HCT116 (cell line): ENCODE measurements around the gene USP7. TPM values are rescaled to one million over a fixed set of nuclear protein-coding genes. Genes with fewer than 3 reads are reported as not detected.

Source experiments
- ATAC-seq: fragments of 200-7000 bp; cut with Tn5 transposase; 2 replicates; pipeline ENCODE4 v1.9.1; 2020; ENCODE audit warnings: mild to moderate bottlenecking, moderate library complexity
- BruUV-seq: library from RNA; stranded (reverse); fragments of 400-500 nt; replicated peaks from 2 replicates; lab custom pipeline; 2021; lab: Mats Ljungman, UMichigan
- CTCF ChIA-PET: fragments of 300-600 bp; sonication (Branson Sonifier 250); formaldehyde crosslinking; loops from one replicate; lab custom pipeline; 2021; ENCODE audit warnings: antibody characterized with exemption; lab: Charles Lee
- POLR2A ChIA-PET: fragments of 300-600, 350-600 bp; sonication (Branson Sonifier 250); formaldehyde crosslinking; loops from one replicate; lab custom pipeline; 2021; ENCODE audit warnings: antibody characterized with exemption; lab: Charles Lee
- RAD21 ChIA-PET, 2 experiments: fragments of 300-600 bp; sonication (Branson Sonifier 250); formaldehyde crosslinking; loops; one replicate each; lab custom pipeline; 2023; ENCODE audit warnings: low total read pairs in 2 of 2; ENCODE audit not compliant: uncharacterized antibody in 2 of 2, unreplicated experiment in 2 of 2, low non-redundant PET in 1 of 2; lab: Charles Lee
- DNase-seq: peaks from one replicate; pipeline ENCODE4 v3.0.0-alpha.2; 2010; ENCODE audit warnings: low read depth, low spot score
- H2AFZ ChIP-seq: fragments of 200-600 bp; shearing (Covaris generic), sonication (generic); 2 replicates; pipeline ENCODE4 v1.6.1; 2017; ENCODE audit warnings: low read depth, mixed run types, mixed read lengths, antibody characterized with exemption, low read length; ENCODE audit not compliant: poor library complexity, severe bottlenecking
- H3K27ac ChIP-seq: 2 replicates; pipeline ENCODE4 v1.5.1; 2012; ENCODE audit warnings: low read depth, low read length
- H3K27me3 ChIP-seq: fragments of 200-600 bp; sonication (generic); 2 replicates; pipeline ENCODE4 v1.6.1; 2016; ENCODE audit warnings: mixed run types, low read length, mixed read lengths; ENCODE audit not compliant: insufficient read depth
- H3K36me3 ChIP-seq, 2 experiments: fragments of 200-500 bp in 1 of 2; fragments of 200-600 bp in 1 of 2; sonication (Bioruptor generic) in 1 of 2; sonication (generic) in 1 of 2; 2 replicates each; pipeline versions ENCODE4 v1.5.1 to v1.6.1; 2014 to 2016; ENCODE audit warnings: low read length in 2 of 2, inconsistent platforms in 1 of 2, mixed read lengths in 1 of 2, mixed run types in 1 of 2; ENCODE audit not compliant: insufficient read depth in 2 of 2, control insufficient read depth in 1 of 2
- H3K4me1 ChIP-seq, 2 experiments: fragments of 200-600 bp in 1 of 2; sonication (generic) in 1 of 2; 2 replicates each; pipeline versions ENCODE4 v1.5.1 to v1.6.1; 2012 to 2017; ENCODE audit warnings: low read length in 2 of 2, inconsistent platforms in 1 of 2, mild to moderate bottlenecking in 1 of 2, mixed read lengths in 1 of 2, mixed run types in 1 of 2, moderate library complexity in 1 of 2; ENCODE audit not compliant: insufficient read depth in 2 of 2, control insufficient read depth in 1 of 2
- H3K4me2 ChIP-seq: fragments of 200-600 bp; sonication (generic); 2 replicates; pipeline ENCODE4 v1.6.1; 2017; ENCODE audit warnings: mixed run types, low read length, mixed read lengths
- H3K4me3 ChIP-seq, 2 experiments: fragments of 200-600 bp in 1 of 2; sonication (generic) in 1 of 2; replicated peaks in 1 of 2; 2 replicates each; pipeline ENCODE4 v1.5.1; 2011 to 2016; ENCODE audit warnings: low read length in 2 of 2, control low read depth in 1 of 2, low read depth in 1 of 2, mild to moderate bottlenecking in 1 of 2, mixed read lengths in 1 of 2, mixed run types in 1 of 2
- H3K79me2 ChIP-seq: fragments of 200-600 bp; sonication (generic); 2 replicates; pipeline ENCODE4 v1.6.1; 2017; ENCODE audit warnings: mild to moderate bottlenecking, mixed run types, low read length, moderate library complexity, mixed read lengths; ENCODE audit not compliant: insufficient read depth
- H3K9ac ChIP-seq: fragments of 200-600 bp; sonication (generic); 2 replicates; pipeline ENCODE4 v1.6.1; 2016; ENCODE audit warnings: low read length, mixed read lengths
- H3K9me2 ChIP-seq: fragments of 200-600 bp; sonication (generic), shearing (Covaris generic); 2 replicates; pipeline ENCODE4 v1.6.1; 2017; ENCODE audit warnings: mixed run types, mild to moderate bottlenecking, moderate library complexity; ENCODE audit not compliant: insufficient read depth
- H3K9me3 ChIP-seq, 2 experiments: fragments of 200-500 bp in 1 of 2; fragments of 200-600 bp in 1 of 2; sonication (Bioruptor generic) in 1 of 2; sonication (generic) in 1 of 2; 2 replicates each; pipeline ENCODE4 v1.6.1; 2014 to 2017; ENCODE audit warnings: low read length in 2 of 2, mixed read lengths in 2 of 2, inconsistent platforms in 1 of 2, low read depth in 1 of 2, mild to moderate bottlenecking in 1 of 2, mixed run types in 1 of 2, moderate library complexity in 1 of 2; ENCODE audit not compliant: control insufficient read depth in 1 of 2, insufficient read depth in 1 of 2
- H4K20me1 ChIP-seq: fragments of 200-600 bp; sonication (generic), shearing (Covaris generic); 2 replicates; pipeline ENCODE4 v1.6.1; 2017; ENCODE audit warnings: mixed run types, mild to moderate bottlenecking, moderate library complexity; ENCODE audit not compliant: insufficient read depth
- CEBPB ChIP-seq: IDR thresholded peaks from 2 replicates; pipeline ENCODE4 v1.6.1; 2012; ENCODE audit warnings: low read depth
- EZH2 ChIP-seq: fragments of 200-600 bp; sonication (generic); IDR thresholded peaks from 2 replicates; pipeline ENCODE4 v1.6.1; 2017; ENCODE audit warnings: antibody characterized with exemption, mixed run types
- EZH2phosphoT487 ChIP-seq: fragments of 200-600 bp; IDR thresholded peaks from 2 replicates; pipeline ENCODE4 v1.6.1; 2018; ENCODE audit warnings: antibody characterized with exemption, borderline replicate concordance
- FOSL1 ChIP-seq: IDR thresholded peaks from 2 replicates; pipeline ENCODE4 v1.6.1; 2012; ENCODE audit warnings: low read depth
- JUND ChIP-seq: IDR thresholded peaks from 2 replicates; pipeline ENCODE4 v1.6.1; 2012
- RAD21 ChIP-seq: IDR thresholded peaks from 2 replicates; pipeline ENCODE4 v1.6.1; 2012; ENCODE audit warnings: low read depth, mild to moderate bottlenecking
- SIN3A ChIP-seq: IDR thresholded peaks from 2 replicates; pipeline ENCODE4 v1.6.1; 2012; ENCODE audit warnings: low read depth
- SRF ChIP-seq: IDR thresholded peaks from 2 replicates; pipeline ENCODE4 v1.6.1; 2012; ENCODE audit warnings: low read depth
- ZFX ChIP-seq: fragments of 450-650 bp; IDR thresholded peaks from 2 replicates; pipeline ENCODE4 v1.6.1; 2017
- intact Hi-C: fragments of 100-400 bp; cut with micrococcal nuclease; formaldehyde crosslinking; loops from 2 replicates; pipeline ENCODE4 v1.10.0; 2022
- total RNA-seq: library from RNA; stranded (reverse); gene quantifications from one replicate; pipeline ENCODE4 v1.2.1, GENCODE V29; 2021; ENCODE audit not compliant: unreplicated experiment
- TF ChIP-seq, protein P1 (sequence below): IDR thresholded peaks from 2 replicates; pipeline ENCODE4 v1.6.1; 2011; ENCODE audit warnings: mild to moderate bottlenecking, low read length, moderate library complexity; ENCODE audit not compliant: insufficient replicate concordance; ENCODE audit errors: extremely low read depth
- TF ChIP-seq, protein P2 (sequence below): IDR thresholded peaks from 2 replicates; pipeline ENCODE4 v1.6.1; 2012; ENCODE audit warnings: low read depth
- TF ChIP-seq, protein P3 (sequence below): IDR thresholded peaks from 2 replicates; pipeline ENCODE4 v1.6.1; 2012
- TF ChIP-seq, protein P4 (sequence below), 3 experiments: fragments of 200-600 bp in 1 of 3; sonication (generic) in 1 of 3; IDR thresholded peaks in 2 of 3; conservative IDR thresholded peaks in 1 of 3; 2 replicates each; pipeline ENCODE4 v1.5.1; 2012 to 2017; ENCODE audit warnings: low read depth in 2 of 3, low read length in 2 of 3, antibody characterized with exemption in 1 of 3, borderline replicate concordance in 1 of 3, control low read depth in 1 of 3, mild to moderate bottlenecking in 1 of 3, mixed read lengths in 1 of 3, mixed run types in 1 of 3, moderate library complexity in 1 of 3; ENCODE audit not compliant: insufficient read depth in 1 of 3

Gene USP7
- total RNA-seq, 1 experiment from 2014 or later = 154 TPM

DNA sequence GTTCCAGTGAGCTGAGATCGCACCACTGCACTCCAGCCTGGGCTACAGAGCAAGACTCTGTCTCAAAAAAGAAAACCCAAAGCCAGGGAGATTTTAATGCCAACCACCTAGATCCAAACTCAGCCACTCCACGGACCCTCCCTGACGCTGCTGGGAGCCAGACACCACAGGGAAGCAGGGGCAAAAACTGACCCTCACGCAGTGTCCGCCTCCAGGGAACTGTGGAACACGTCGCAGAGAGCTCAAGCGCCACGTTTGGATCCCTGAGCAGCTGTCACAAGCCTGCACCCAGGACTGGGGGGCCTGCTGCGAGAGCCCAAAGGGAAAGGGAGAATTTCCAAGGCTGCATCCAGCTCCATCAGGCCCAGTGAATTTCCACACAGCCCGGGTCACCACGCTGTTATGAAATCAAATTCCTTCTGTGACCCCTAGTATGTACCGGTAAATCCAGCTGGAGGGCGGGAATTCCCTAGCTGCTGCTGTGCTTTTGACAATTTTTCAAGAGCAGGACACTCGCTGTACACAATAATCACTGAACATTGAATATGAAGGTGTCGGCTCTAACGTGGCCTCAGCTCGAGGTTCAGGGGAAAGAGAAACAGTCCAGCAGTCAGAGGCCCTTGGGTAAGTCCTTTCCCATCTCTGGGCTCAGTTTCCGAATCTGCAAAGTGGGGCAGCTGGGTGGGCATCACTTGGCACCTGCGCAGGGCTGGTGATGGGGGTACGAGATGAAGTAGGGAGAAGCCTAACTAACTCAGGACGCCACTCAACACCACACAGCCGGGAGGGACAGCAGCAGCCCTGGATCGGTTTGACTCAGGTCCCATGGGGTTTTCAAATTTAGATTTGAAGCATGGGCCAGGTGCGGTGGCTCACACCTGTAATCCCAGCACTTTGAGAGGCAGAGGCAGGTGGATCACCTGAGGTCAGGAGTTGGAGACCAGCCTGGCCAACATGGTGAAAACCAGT is 103.5 kb downstream of the USP7 start:
- Histone ChIP-seq H3K27ac (no peak overlapping the region; the same call in 1 of the 2 replicates), H2AFZ (no peak overlapping the region), H3K27me3 (no peaks in the 10 kb centered on the region), H3K9me3 (no peaks in the 10 kb centered on the region), H3K36me3 (peaks cover 13 to 20% of the 10 kb centered on the region in 2 experiments), H3K9ac (no peak overlapping the region), H3K79me2 (peaks cover 68% of the 10 kb centered on the region), H3K4me2 (no peak overlapping the region), H3K9me2 (no peaks in the 10 kb centered on the region), H3K4me1 (peaks cover 25 to 27% of the 10 kb centered on the region in 2 experiments), H4K20me1 (no peaks in the 10 kb centered on the region; the same call in 1 of the 2 replicates), H3K4me3 (no peak overlapping the region)
- ChIA-PET CTCF (interaction anchor here (0.7 kb wide), 1 partner anchor 20 kb away, joined by 4 read pairs; no protein-coding TSS in a partner anchor), RAD21 (no interaction called here), POLR2A (interaction anchor here (1.8 kb wide), 1 partner anchor 8 kb away, joined by 5 read pairs; the partner anchor contains the start of gene CARHSP1)
- TF ChIP-seq, protein P1, sequence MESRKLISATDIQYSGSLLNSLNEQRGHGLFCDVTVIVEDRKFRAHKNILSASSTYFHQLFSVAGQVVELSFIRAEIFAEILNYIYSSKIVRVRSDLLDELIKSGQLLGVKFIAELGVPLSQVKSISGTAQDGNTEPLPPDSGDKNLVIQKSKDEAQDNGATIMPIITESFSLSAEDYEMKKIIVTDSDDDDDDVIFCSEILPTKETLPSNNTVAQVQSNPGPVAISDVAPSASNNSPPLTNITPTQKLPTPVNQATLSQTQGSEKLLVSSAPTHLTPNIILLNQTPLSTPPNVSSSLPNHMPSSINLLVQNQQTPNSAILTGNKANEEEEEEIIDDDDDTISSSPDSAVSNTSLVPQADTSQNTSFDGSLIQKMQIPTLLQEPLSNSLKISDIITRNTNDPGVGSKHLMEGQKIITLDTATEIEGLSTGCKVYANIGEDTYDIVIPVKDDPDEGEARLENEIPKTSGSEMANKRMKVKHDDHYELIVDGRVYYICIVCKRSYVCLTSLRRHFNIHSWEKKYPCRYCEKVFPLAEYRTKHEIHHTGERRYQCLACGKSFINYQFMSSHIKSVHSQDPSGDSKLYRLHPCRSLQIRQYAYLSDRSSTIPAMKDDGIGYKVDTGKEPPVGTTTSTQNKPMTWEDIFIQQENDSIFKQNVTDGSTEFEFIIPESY = no peak
- TF ChIP-seq, protein P2, sequence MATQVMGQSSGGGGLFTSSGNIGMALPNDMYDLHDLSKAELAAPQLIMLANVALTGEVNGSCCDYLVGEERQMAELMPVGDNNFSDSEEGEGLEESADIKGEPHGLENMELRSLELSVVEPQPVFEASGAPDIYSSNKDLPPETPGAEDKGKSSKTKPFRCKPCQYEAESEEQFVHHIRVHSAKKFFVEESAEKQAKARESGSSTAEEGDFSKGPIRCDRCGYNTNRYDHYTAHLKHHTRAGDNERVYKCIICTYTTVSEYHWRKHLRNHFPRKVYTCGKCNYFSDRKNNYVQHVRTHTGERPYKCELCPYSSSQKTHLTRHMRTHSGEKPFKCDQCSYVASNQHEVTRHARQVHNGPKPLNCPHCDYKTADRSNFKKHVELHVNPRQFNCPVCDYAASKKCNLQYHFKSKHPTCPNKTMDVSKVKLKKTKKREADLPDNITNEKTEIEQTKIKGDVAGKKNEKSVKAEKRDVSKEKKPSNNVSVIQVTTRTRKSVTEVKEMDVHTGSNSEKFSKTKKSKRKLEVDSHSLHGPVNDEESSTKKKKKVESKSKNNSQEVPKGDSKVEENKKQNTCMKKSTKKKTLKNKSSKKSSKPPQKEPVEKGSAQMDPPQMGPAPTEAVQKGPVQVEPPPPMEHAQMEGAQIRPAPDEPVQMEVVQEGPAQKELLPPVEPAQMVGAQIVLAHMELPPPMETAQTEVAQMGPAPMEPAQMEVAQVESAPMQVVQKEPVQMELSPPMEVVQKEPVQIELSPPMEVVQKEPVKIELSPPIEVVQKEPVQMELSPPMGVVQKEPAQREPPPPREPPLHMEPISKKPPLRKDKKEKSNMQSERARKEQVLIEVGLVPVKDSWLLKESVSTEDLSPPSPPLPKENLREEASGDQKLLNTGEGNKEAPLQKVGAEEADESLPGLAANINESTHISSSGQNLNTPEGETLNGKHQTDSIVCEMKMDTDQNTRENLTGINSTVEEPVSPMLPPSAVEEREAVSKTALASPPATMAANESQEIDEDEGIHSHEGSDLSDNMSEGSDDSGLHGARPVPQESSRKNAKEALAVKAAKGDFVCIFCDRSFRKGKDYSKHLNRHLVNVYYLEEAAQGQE = no peak
- TF ChIP-seq, protein P3, sequence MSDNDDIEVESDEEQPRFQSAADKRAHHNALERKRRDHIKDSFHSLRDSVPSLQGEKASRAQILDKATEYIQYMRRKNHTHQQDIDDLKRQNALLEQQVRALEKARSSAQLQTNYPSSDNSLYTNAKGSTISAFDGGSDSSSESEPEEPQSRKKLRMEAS = no peak
- TF ChIP-seq SIN3A = no peak
- no peak for TF ChIP-seq FOSL1
- TF ChIP-seq JUND = no peak
- TF ChIP-seq ZFX = no peak
- TF ChIP-seq, protein P4, sequence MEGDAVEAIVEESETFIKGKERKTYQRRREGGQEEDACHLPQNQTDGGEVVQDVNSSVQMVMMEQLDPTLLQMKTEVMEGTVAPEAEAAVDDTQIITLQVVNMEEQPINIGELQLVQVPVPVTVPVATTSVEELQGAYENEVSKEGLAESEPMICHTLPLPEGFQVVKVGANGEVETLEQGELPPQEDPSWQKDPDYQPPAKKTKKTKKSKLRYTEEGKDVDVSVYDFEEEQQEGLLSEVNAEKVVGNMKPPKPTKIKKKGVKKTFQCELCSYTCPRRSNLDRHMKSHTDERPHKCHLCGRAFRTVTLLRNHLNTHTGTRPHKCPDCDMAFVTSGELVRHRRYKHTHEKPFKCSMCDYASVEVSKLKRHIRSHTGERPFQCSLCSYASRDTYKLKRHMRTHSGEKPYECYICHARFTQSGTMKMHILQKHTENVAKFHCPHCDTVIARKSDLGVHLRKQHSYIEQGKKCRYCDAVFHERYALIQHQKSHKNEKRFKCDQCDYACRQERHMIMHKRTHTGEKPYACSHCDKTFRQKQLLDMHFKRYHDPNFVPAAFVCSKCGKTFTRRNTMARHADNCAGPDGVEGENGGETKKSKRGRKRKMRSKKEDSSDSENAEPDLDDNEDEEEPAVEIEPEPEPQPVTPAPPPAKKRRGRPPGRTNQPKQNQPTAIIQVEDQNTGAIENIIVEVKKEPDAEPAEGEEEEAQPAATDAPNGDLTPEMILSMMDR (IDR thresholded peaks at IDR 0.05 in 2 of 3, conservative IDR thresholded peaks at IDR 0.05 in 1 of 3; ENCODE audit: borderline replicate concordance in 1 of 3, insufficient read depth in 1 of 3, low read depth in 2 of 3, low read length in 2 of 3) = no peak
- TF ChIP-seq EZH2 = no peak
- TF ChIP-seq RAD21 = no peak
- TF ChIP-seq EZH2phosphoT487 = no peak
- TF ChIP-seq SRF = no peak
- no peak for TF ChIP-seq CEBPB
- BruUV-seq = no TSS peak
- ATAC-seq = no peak
- DNase-seq = no peak
- intact Hi-C loops = no loop called here
